Measurements from ENCODE around the gene FIGN.

- TF ChIP-seq MAFK (conservative IDR thresholded peaks at IDR 0.05 in 1 of 2, IDR thresholded peaks at IDR 0.05 in 1 of 2; ENCODE audit: low read length in 2 of 2) (no peak), ZNF274 (CRISPR knock-in tag; IDR thresholded peaks at IDR 0.05) (no peak), MEIS1 (CRISPR knock-in tag; IDR thresholded peaks at IDR 0.05; ENCODE audit: borderline replicate concordance) (no peak), MED1 (CRISPR knock-in tag; IDR thresholded peaks at IDR 0.05) (no peak), NCOR1 (IDR thresholded peaks at IDR 0.05; ENCODE audit: borderline replicate concordance, low read length) (no peak), EHMT2 (IDR thresholded peaks at IDR 0.05; ENCODE audit: borderline replicate concordance, low read depth, low read length) (no peak), ZNF20 (CRISPR knock-in tag; IDR thresholded peaks at IDR 0.05) (no peak)
Observed at GRCh38 chr2:163709270-163709669, 26.5 kb downstream of the FIGN start.

All from HepG2 (cell line).